Measurements from ENCODE around the gene RPSA.

The RPSA gene

GRCh38 chr3:39420543-39420942, 14.0 kb downstream of the RPSA start:
- H3K4me3 Mint-ChIP-seq: no peak overlapping the region
- TF ChIP-seq, protein P1, sequence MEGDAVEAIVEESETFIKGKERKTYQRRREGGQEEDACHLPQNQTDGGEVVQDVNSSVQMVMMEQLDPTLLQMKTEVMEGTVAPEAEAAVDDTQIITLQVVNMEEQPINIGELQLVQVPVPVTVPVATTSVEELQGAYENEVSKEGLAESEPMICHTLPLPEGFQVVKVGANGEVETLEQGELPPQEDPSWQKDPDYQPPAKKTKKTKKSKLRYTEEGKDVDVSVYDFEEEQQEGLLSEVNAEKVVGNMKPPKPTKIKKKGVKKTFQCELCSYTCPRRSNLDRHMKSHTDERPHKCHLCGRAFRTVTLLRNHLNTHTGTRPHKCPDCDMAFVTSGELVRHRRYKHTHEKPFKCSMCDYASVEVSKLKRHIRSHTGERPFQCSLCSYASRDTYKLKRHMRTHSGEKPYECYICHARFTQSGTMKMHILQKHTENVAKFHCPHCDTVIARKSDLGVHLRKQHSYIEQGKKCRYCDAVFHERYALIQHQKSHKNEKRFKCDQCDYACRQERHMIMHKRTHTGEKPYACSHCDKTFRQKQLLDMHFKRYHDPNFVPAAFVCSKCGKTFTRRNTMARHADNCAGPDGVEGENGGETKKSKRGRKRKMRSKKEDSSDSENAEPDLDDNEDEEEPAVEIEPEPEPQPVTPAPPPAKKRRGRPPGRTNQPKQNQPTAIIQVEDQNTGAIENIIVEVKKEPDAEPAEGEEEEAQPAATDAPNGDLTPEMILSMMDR (IDR thresholded peaks at IDR 0.05): no peak
- no peak for DNase-seq
- H3K27ac Mint-ChIP-seq: no peak overlapping the region
- peaks cover 19% of the 10 kb centered on the region for H3K4me1 Mint-ChIP-seq
- no peaks in the 10 kb centered on the region for H3K9me3 Mint-ChIP-seq
- H3K27me3 Mint-ChIP-seq (ENCODE audit: low read depth, poor library complexity): peaks cover 5% of the 10 kb centered on the region
- H3K36me3 Mint-ChIP-seq (ENCODE audit: low read depth): no peaks in the 10 kb centered on the region

GRCh38 chr3:39423436-39423970, 17.0 kb downstream of the RPSA start:
- no peaks in the 10 kb centered on the region for H3K36me3 Mint-ChIP-seq (ENCODE audit: low read depth)
- H3K4me3 Mint-ChIP-seq: no peak overlapping the region
- DNase-seq: no peak
- H3K27ac Mint-ChIP-seq: no peak overlapping the region
- TF ChIP-seq, protein P1 (IDR thresholded peaks at IDR 0.05): no peak
- H3K9me3 Mint-ChIP-seq: no peaks in the 10 kb centered on the region
- peaks cover 7% of the 10 kb centered on the region for H3K27me3 Mint-ChIP-seq (ENCODE audit: low read depth, poor library complexity)
- peaks cover 9% of the 10 kb centered on the region for H3K4me1 Mint-ChIP-seq

DNA sequence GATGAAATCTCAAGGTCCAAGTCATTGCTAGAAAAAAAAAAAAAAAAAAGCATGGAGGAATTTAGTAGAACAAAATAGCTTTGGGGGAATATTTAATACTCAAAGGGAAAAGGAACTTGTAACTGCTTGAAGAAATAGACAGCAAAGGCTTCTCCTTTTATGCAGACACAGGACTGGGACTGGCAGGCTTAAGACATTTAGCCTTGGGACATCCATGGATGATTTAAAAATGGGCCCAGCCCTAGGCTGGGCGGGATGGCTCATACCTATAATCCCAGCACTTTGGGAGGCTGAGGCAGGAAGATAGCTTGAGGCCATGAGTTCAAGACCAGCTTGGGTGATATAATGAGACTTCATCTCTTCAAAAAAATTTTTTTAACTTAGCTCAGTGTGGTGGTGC, 19.8 kb downstream of the RPSA start:
- Mint-ChIP-seq H3K4me1 (no peaks in the 10 kb centered on the region), H3K9me3 (no peaks in the 10 kb centered on the region)
- DNase-seq: no peak

DNA sequence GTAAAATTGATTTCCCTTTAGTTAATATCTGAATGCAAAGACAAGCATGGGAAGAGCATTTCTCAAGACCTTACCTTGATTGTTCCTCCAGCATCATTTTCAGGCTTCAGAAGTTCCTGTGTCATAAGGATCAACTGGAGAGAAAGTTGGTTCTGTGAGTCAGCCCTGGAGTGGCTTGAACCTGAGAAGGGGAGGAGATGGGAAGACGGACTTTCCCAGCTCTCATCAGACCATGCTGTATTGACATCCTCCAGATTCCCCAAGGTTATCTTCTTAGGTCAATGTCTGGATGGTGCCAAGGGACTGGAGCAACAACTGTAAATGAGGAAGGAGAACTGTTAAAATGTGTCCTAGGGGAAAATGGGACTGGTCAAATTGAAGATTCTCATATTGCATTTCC, 21.0 kb downstream of the RPSA start:
- Mint-ChIP-seq H3K27ac (no peak overlapping the region), H3K27me3 (ENCODE audit: low read depth, poor library complexity) (peaks cover 9% of the 10 kb centered on the region), H3K4me1 (no peaks in the 10 kb centered on the region), H3K9me3 (no peaks in the 10 kb centered on the region), H3K36me3 (ENCODE audit: low read depth) (no peaks in the 10 kb centered on the region), H3K4me3 (no peak overlapping the region)
- TF ChIP-seq, protein P1 (IDR thresholded peaks at IDR 0.05): no peak
- no peak for DNase-seq

More for the DNA sequence above, 19.8 kb downstream of the RPSA start:
- H3K36me3 Mint-ChIP-seq (ENCODE audit: low read depth): no peaks in the 10 kb centered on the region
- TF ChIP-seq, protein P1 (IDR thresholded peaks at IDR 0.05): no peak
- H3K4me3 Mint-ChIP-seq: no peak overlapping the region
- no peak overlapping the region for H3K27ac Mint-ChIP-seq
- H3K27me3 Mint-ChIP-seq (ENCODE audit: low read depth, poor library complexity): peaks cover 9% of the 10 kb centered on the region

DNA sequence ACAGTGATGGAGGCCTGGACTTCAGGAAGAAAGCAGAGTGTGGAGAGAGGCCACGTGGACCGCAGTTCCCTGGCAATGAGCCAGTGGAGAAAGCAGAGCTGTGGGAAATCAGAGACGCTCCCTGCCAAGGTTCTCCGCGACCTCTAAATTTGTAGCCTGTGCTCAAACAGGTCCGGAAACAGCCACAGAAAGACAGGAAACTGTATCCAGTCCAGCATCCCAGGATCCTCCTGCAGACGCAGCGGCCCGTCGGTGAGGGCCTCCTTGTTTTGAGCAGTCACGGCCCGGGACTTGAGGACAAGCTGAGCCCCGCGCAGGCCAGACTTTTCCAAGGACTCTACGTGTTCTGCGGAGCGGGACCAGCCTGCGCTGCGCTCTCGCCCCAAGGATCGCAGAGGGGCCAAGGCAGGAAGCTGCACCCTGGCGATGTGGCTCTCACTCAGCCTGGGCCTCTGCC, 22.3 kb downstream of the RPSA start:
- TF ChIP-seq, protein P1 (IDR thresholded peaks at IDR 0.05): no peak
- no peak for DNase-seq
- Mint-ChIP-seq H3K4me1 (no peaks in the 10 kb centered on the region), H3K36me3 (ENCODE audit: low read depth) (no peaks in the 10 kb centered on the region), H3K4me3 (no peak overlapping the region), H3K27me3 (ENCODE audit: low read depth, poor library complexity) (peaks cover 9% of the 10 kb centered on the region), H3K27ac (no peak overlapping the region), H3K9me3 (no peaks in the 10 kb centered on the region)

DNA sequence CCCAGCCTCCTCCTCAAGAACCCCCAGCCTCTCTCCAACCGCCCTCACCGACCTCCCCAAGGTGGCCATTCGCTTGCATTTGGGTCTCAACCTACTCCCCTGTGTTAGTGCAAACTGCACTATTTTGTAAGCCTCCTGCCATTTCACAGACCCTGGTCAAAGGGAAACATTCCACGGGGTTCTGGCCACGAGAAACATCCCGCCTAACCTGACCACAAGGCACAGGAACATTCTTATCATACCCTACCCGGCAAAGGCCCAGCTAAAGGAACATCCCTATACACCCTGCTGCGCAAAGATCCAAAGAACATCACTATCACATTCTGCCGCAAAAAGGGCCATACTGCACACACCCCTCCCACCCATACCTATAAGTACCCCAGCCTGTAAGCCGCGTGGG, 22.9 kb downstream of the RPSA start:
- Mint-ChIP-seq H3K4me1 (no peaks in the 10 kb centered on the region), H3K9me3 (no peaks in the 10 kb centered on the region), H3K27me3 (ENCODE audit: low read depth, poor library complexity) (peaks cover 7% of the 10 kb centered on the region), H3K4me3 (no peak overlapping the region), H3K36me3 (ENCODE audit: low read depth) (no peaks in the 10 kb centered on the region), H3K27ac (no peak overlapping the region)
- TF ChIP-seq, protein P1 (IDR thresholded peaks at IDR 0.05): no peak
- DNase-seq: no peak
